ENCODE measurements around the gene TRERF1. TPM values are rescaled to one million over a fixed set of nuclear protein-coding genes. Genes with fewer than 3 reads are reported as not detected.

The TRERF1 gene
- total and polyA plus RNA-seq, 2 experiments from 2014 or later: 11.2 to 20.6 TPM

- TF ChIP-seq, protein P1, sequence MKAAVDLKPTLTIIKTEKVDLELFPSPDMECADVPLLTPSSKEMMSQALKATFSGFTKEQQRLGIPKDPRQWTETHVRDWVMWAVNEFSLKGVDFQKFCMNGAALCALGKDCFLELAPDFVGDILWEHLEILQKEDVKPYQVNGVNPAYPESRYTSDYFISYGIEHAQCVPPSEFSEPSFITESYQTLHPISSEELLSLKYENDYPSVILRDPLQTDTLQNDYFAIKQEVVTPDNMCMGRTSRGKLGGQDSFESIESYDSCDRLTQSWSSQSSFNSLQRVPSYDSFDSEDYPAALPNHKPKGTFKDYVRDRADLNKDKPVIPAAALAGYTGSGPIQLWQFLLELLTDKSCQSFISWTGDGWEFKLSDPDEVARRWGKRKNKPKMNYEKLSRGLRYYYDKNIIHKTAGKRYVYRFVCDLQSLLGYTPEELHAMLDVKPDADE (IDR thresholded peaks at IDR 0.05): no peak
- TF ChIP-seq JUNB (IDR thresholded peaks at IDR 0.05; ENCODE audit: unreplicated experiment) (no peak), ZNF331 (CRISPR knock-in tag; IDR thresholded peaks at IDR 0.05; ENCODE audit: low read depth) (no peak), STAT1 (IDR thresholded peaks at IDR 0.05; ENCODE audit: unreplicated experiment) (no peak), NANOG (IDR thresholded peaks at IDR 0.05; ENCODE audit: borderline replicate concordance) (no peak), ZNF114 (CRISPR knock-in tag; IDR thresholded peaks at IDR 0.05) (no peak), POLR2AphosphoS5 (IDR thresholded peaks at IDR 0.05; ENCODE audit: low read depth) (no peak), EZH2 (IDR thresholded peaks at IDR 0.05; ENCODE audit: low read depth, unreplicated experiment) (no peak), EZH2phosphoT487 (IDR thresholded peaks at IDR 0.05; ENCODE audit: unreplicated experiment) (no peak), CREB1 (CRISPR knock-in tag; IDR thresholded peaks at IDR 0.05; ENCODE audit: low read depth) (no peak)
- TF ChIP-seq, protein P2, sequence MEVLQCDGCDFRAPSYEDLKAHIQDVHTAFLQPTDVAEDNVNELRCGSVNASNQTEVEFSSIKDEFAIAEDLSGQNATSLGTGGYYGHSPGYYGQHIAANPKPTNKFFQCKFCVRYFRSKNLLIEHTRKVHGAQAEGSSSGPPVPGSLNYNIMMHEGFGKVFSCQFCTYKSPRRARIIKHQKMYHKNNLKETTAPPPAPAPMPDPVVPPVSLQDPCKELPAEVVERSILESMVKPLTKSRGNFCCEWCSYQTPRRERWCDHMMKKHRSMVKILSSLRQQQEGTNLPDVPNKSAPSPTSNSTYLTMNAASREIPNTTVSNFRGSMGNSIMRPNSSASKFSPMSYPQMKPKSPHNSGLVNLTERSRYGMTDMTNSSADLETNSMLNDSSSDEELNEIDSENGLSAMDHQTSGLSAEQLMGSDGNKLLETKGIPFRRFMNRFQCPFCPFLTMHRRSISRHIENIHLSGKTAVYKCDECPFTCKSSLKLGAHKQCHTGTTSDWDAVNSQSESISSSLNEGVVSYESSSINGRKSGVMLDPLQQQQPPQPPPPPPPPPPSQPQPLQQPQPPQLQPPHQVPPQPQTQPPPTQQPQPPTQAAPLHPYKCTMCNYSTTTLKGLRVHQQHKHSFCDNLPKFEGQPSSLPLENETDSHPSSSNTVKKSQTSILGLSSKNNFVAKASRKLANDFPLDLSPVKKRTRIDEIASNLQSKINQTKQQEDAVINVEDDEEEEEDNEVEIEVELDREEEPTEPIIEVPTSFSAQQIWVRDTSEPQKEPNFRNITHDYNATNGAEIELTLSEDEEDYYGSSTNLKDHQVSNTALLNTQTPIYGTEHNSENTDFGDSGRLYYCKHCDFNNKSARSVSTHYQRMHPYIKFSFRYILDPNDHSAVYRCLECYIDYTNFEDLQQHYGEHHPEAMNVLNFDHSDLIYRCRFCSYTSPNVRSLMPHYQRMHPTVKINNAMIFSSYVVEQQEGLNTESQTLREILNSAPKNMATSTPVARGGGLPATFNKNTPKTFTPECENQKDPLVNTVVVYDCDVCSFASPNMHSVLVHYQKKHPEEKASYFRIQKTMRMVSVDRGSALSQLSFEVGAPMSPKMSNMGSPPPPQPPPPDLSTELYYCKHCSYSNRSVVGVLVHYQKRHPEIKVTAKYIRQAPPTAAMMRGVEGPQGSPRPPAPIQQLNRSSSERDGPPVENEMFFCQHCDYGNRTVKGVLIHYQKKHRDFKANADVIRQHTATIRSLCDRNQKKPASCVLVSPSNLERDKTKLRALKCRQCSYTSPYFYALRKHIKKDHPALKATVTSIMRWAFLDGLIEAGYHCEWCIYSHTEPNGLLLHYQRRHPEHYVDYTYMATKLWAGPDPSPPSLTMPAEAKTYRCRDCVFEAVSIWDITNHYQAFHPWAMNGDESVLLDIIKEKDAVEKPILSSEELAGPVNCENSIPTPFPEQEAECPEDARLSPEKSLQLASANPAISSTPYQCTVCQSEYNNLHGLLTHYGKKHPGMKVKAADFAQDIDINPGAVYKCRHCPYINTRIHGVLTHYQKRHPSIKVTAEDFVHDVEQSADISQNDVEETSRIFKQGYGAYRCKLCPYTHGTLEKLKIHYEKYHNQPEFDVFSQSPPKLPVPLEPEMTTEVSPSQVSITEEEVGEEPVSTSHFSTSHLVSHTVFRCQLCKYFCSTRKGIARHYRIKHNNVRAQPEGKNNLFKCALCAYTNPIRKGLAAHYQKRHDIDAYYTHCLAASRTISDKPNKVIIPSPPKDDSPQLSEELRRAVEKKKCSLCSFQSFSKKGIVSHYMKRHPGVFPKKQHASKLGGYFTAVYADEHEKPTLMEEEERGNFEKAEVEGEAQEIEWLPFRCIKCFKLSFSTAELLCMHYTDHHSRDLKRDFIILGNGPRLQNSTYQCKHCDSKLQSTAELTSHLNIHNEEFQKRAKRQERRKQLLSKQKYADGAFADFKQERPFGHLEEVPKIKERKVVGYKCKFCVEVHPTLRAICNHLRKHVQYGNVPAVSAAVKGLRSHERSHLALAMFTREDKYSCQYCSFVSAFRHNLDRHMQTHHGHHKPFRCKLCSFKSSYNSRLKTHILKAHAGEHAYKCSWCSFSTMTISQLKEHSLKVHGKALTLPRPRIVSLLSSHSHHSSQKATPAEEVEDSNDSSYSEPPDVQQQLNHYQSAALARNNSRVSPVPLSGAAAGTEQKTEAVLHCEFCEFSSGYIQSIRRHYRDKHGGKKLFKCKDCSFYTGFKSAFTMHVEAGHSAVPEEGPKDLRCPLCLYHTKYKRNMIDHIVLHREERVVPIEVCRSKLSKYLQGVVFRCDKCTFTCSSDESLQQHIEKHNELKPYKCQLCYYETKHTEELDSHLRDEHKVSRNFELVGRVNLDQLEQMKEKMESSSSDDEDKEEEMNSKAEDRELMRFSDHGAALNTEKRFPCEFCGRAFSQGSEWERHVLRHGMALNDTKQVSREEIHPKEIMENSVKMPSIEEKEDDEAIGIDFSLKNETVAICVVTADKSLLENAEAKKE (CRISPR knock-in tag; IDR thresholded peaks at IDR 0.05): no peak
- TF ChIP-seq, protein P3, sequence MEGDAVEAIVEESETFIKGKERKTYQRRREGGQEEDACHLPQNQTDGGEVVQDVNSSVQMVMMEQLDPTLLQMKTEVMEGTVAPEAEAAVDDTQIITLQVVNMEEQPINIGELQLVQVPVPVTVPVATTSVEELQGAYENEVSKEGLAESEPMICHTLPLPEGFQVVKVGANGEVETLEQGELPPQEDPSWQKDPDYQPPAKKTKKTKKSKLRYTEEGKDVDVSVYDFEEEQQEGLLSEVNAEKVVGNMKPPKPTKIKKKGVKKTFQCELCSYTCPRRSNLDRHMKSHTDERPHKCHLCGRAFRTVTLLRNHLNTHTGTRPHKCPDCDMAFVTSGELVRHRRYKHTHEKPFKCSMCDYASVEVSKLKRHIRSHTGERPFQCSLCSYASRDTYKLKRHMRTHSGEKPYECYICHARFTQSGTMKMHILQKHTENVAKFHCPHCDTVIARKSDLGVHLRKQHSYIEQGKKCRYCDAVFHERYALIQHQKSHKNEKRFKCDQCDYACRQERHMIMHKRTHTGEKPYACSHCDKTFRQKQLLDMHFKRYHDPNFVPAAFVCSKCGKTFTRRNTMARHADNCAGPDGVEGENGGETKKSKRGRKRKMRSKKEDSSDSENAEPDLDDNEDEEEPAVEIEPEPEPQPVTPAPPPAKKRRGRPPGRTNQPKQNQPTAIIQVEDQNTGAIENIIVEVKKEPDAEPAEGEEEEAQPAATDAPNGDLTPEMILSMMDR (conservative IDR thresholded peaks at IDR 0.05; ENCODE audit: low read depth in 2 of 2): no peak
- TF ChIP-seq, protein P4, sequence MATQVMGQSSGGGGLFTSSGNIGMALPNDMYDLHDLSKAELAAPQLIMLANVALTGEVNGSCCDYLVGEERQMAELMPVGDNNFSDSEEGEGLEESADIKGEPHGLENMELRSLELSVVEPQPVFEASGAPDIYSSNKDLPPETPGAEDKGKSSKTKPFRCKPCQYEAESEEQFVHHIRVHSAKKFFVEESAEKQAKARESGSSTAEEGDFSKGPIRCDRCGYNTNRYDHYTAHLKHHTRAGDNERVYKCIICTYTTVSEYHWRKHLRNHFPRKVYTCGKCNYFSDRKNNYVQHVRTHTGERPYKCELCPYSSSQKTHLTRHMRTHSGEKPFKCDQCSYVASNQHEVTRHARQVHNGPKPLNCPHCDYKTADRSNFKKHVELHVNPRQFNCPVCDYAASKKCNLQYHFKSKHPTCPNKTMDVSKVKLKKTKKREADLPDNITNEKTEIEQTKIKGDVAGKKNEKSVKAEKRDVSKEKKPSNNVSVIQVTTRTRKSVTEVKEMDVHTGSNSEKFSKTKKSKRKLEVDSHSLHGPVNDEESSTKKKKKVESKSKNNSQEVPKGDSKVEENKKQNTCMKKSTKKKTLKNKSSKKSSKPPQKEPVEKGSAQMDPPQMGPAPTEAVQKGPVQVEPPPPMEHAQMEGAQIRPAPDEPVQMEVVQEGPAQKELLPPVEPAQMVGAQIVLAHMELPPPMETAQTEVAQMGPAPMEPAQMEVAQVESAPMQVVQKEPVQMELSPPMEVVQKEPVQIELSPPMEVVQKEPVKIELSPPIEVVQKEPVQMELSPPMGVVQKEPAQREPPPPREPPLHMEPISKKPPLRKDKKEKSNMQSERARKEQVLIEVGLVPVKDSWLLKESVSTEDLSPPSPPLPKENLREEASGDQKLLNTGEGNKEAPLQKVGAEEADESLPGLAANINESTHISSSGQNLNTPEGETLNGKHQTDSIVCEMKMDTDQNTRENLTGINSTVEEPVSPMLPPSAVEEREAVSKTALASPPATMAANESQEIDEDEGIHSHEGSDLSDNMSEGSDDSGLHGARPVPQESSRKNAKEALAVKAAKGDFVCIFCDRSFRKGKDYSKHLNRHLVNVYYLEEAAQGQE (IDR thresholded peaks at IDR 0.05; ENCODE audit: unreplicated experiment): no peak
- no peaks in the 10 kb centered on the region for H3K9me3 Mint-ChIP-seq
- no peak overlapping the region for H3K27ac Mint-ChIP-seq
- Histone ChIP-seq H4K20me1 (replicated peaks; ENCODE audit: insufficient read depth) (peaks cover 88% of the 10 kb centered on the region), H3K27ac (ENCODE audit: low read depth) (no peak overlapping the region), H2AFZ (no peak overlapping the region), H3F3A (replicated peaks; ENCODE audit: low read depth) (no peaks in the 10 kb centered on the region), H3K4me1 (ENCODE audit: insufficient read depth) (peaks cover 51% of the 10 kb centered on the region), H3K27me3 (ENCODE audit: insufficient read depth) (no peaks in the 10 kb centered on the region), H3K4me2 (no peak overlapping the region), H3K36me3 (ENCODE audit: insufficient read depth) (no peaks in the 10 kb centered on the region), H3K4me3 (no peak overlapping the region), H3K79me2 (replicated peaks; ENCODE audit: insufficient read depth) (peaks cover 100% of the 10 kb centered on the region), H3K9me2 (ENCODE audit: insufficient read depth) (no peaks in the 10 kb centered on the region; the same call in 1 of the 2 replicates)
- H3K36me3 Mint-ChIP-seq (ENCODE audit: low read depth): peaks cover 5% of the 10 kb centered on the region; the same call in 2 of the 3 replicates
- peaks cover 68% of the 10 kb centered on the region for H3K4me1 Mint-ChIP-seq
- no peak for ATAC-seq
- no peak for DNase-seq (ENCODE audit: low spot score)
- no peak overlapping the region for H3K4me3 Mint-ChIP-seq
- H3K27me3 Mint-ChIP-seq (ENCODE audit: insufficient read depth, low read depth, poor library complexity): peaks cover 11% of the 10 kb centered on the region
Measured at GRCh38 chr6:42394151-42394550, 57.6 kb downstream of the TRERF1 start.

Measured in GM23338 (cell line).